ENCODE measurements around the gene IQCN.

Gene IQCN

GRCh38 chr19:18224525-18225354 is 49.5 kb downstream of the IQCN start (continued):
- TF ChIP-seq ZFP3 (tag by site-specific recombination; IDR thresholded peaks at IDR 0.05; ENCODE audit: low read depth) (no peak), ZNF777 (tag by site-specific recombination; IDR thresholded peaks at IDR 0.05; ENCODE audit: borderline replicate concordance) (peak; percentile 77; the same call in 1 of the 2 replicates), ZNF24 (tag by site-specific recombination; IDR thresholded peaks at IDR 0.05) (no peak), ZNF426 (tag by site-specific recombination; IDR thresholded peaks at IDR 0.05) (no peak), ZNF670 (tag by site-specific recombination; IDR thresholded peaks at IDR 0.05; ENCODE audit: low read depth) (no peak), ZFHX2 (tag by site-specific recombination; conservative IDR thresholded peaks at IDR 0.05) (peak; percentile 60)

GRCh38 chr19:18223860-18224524 is 50.3 kb downstream of the IQCN start:
- peak overlapping the region; percentile 40 for H3K4me3 ChIP-seq (ENCODE audit: low read depth, low read length)
- H3K9me3 ChIP-seq (ENCODE audit: control insufficient read depth, insufficient read depth, low read depth, low read length) = no peaks in the 10 kb centered on the region
- POLR2A ChIA-PET = interaction anchor here (0.6 to 1.7 kb wide), 7 partner anchors 9 to 223 kb away, joined by 3 to 19 read pairs (median 4); partner anchors contain the start of gene JUND
- no peaks in the 10 kb centered on the region for H3K36me3 ChIP-seq (ENCODE audit: control insufficient read depth in 2 of 2, insufficient read depth in 1 of 2, low read length in 2 of 2)
- no peaks in the 10 kb centered on the region; the same call in 1 of the 2 replicates for H3K4me1 ChIP-seq (ENCODE audit: control insufficient read depth, insufficient read depth, low read length)
- CTCF ChIA-PET = interaction anchor here (0.5 to 1.0 kb wide), 3 partner anchors 16 to 105 kb away, joined by 3 to 4 read pairs (median 3); a partner anchor contains a TSS
- no peak overlapping the region for H3K27ac ChIP-seq (ENCODE audit: extremely low read depth, low read depth, low read length)
- TF ChIP-seq ZNF24 (tag by site-specific recombination; IDR thresholded peaks at IDR 0.05) = peak; percentile 29; the same call in 1 of the 2 replicates
- peak; percentile 75; the same call in 1 of the 2 replicates for TF ChIP-seq ZNF335 (tag by site-specific recombination; conservative IDR thresholded peaks at IDR 0.05)
- TF ChIP-seq ZBTB48 (tag by site-specific recombination; IDR thresholded peaks at IDR 0.05) = no peak
- TF ChIP-seq, protein P1, sequence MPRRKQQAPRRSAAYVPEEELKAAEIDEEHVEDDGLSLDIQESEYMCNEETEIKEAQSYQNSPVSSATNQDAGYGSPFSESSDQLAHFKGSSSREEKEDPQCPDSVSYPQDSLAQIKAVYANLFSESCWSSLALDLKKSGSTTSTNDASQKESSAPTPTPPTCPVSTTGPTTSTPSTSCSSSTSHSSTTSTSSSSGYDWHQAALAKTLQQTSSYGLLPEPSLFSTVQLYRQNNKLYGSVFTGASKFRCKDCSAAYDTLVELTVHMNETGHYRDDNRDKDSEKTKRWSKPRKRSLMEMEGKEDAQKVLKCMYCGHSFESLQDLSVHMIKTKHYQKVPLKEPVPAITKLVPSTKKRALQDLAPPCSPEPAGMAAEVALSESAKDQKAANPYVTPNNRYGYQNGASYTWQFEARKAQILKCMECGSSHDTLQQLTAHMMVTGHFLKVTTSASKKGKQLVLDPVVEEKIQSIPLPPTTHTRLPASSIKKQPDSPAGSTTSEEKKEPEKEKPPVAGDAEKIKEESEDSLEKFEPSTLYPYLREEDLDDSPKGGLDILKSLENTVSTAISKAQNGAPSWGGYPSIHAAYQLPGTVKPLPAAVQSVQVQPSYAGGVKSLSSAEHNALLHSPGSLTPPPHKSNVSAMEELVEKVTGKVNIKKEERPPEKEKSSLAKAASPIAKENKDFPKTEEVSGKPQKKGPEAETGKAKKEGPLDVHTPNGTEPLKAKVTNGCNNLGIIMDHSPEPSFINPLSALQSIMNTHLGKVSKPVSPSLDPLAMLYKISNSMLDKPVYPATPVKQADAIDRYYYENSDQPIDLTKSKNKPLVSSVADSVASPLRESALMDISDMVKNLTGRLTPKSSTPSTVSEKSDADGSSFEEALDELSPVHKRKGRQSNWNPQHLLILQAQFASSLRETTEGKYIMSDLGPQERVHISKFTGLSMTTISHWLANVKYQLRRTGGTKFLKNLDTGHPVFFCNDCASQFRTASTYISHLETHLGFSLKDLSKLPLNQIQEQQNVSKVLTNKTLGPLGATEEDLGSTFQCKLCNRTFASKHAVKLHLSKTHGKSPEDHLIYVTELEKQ (tag by site-specific recombination; IDR thresholded peaks at IDR 0.05; ENCODE audit: borderline replicate concordance) = no peak
- TF ChIP-seq, protein P2, sequence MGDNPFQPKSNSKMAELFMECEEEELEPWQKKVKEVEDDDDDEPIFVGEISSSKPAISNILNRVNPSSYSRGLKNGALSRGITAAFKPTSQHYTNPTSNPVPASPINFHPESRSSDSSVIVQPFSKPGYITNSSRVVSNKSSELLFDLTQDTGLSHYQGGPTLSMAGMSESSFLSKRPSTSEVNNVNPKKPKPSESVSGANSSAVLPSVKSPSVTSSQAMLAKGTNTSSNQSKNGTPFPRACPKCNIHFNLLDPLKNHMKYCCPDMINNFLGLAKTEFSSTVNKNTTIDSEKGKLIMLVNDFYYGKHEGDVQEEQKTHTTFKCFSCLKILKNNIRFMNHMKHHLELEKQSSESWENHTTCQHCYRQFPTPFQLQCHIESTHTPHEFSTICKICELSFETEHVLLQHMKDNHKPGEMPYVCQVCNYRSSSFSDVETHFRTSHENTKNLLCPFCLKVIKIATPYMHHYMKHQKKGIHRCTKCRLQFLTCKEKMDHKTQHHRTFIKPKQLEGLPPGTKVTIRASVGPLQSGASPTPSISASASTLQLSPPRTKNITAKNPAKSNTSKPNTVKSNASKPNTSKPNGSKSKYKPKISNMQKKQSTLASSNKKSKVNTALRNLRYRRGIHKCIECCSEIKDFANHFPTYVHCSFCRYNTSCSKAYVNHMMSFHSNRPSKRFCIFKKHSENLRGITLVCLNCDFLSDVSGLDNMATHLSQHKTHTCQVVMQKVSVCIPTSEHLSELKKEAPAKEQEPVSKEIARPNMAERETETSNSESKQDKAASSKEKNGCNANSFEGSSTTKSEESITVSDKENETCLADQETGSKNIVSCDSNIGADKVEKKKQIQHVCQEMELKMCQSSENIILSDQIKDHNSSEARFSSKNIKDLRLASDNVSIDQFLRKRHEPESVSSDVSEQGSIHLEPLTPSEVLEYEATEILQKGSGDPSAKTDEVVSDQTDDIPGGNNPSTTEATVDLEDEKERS (tag by site-specific recombination; IDR thresholded peaks at IDR 0.05) = no peak
- TF ChIP-seq ZNF76 (tag by site-specific recombination; IDR thresholded peaks at IDR 0.05; ENCODE audit: borderline replicate concordance, low read depth) = peak; percentile 59; the same call in 1 of the 2 replicates
- TF ChIP-seq BCL11A (tag by site-specific recombination; IDR thresholded peaks at IDR 0.05; ENCODE audit: low read depth) = peak; percentile 99
- no peak for TF ChIP-seq SETDB1 (IDR thresholded peaks at IDR 0.05; ENCODE audit: insufficient read length, low read length)
- peak; percentile 47; the same call in 1 of the 2 replicates for TF ChIP-seq ZNF501 (tag by site-specific recombination; IDR thresholded peaks at IDR 0.05)
- no peak for TF ChIP-seq TRIM28 (IDR thresholded peaks at IDR 0.05; ENCODE audit: borderline replicate concordance, low read length)
- TF ChIP-seq OSR2 (tag by site-specific recombination; IDR thresholded peaks at IDR 0.05) = no peak
- peak; percentile 75; the same call in 1 of the 2 replicates for TF ChIP-seq ZNF341 (tag by site-specific recombination; IDR thresholded peaks at IDR 0.05; ENCODE audit: low read depth)
- peak; percentile 79 for TF ChIP-seq ZNF513 (tag by site-specific recombination; IDR thresholded peaks at IDR 0.05)
- no peak for TF ChIP-seq ZNF223 (tag by site-specific recombination; IDR thresholded peaks at IDR 0.05)
- TF ChIP-seq SP3 (tag by site-specific recombination; IDR thresholded peaks at IDR 0.05) = peak; percentile 95
- no peak for TF ChIP-seq ZNF530 (tag by site-specific recombination; IDR thresholded peaks at IDR 0.05; ENCODE audit: low read depth)
- TF ChIP-seq KLF17 (tag by site-specific recombination; IDR thresholded peaks at IDR 0.05) = peak; percentile 89
- TF ChIP-seq TCF7L2 (IDR thresholded peaks at IDR 0.05; ENCODE audit: borderline replicate concordance, low read depth, low read length) = no peak
- no peak for TF ChIP-seq SCRT2 (tag by site-specific recombination; IDR thresholded peaks at IDR 0.05)
- TF ChIP-seq ZNF658 (tag by site-specific recombination; IDR thresholded peaks at IDR 0.05) = no peak
- peak; percentile 93; the same call in 1 of the 2 replicates for TF ChIP-seq ZNF777 (tag by site-specific recombination; IDR thresholded peaks at IDR 0.05; ENCODE audit: borderline replicate concordance)
- TF ChIP-seq GLIS2 (tag by site-specific recombination; IDR thresholded peaks at IDR 0.05) = no peak
